HUES48 (cell line): ENCODE data around the gene AKR7A2.
"Not testable (repeated sequence)": the region's sequence is repeated elsewhere in the genome, so short reads cannot be mapped to it uniquely, and the experiment has no call there.

Experiments
- H3K27ac ChIP-seq: one replicate; pipeline ENCODE4 v1.7.0; 2013; ENCODE audit warnings: low read depth, low read length, inconsistent platforms
- H3K27me3 ChIP-seq: 2 replicates; pipeline ENCODE4 v1.6.1; 2013; ENCODE audit warnings: mild to moderate bottlenecking, low read length; ENCODE audit not compliant: control insufficient read depth, insufficient read depth
- H3K36me3 ChIP-seq: 2 replicates; pipeline ENCODE4 v1.6.1; 2013; ENCODE audit warnings: low read length; ENCODE audit not compliant: control insufficient read depth, insufficient read depth
- H3K4me1 ChIP-seq: 2 replicates; pipeline ENCODE4 v1.6.1; 2013; ENCODE audit warnings: mild to moderate bottlenecking, low read length; ENCODE audit not compliant: control insufficient read depth, insufficient read depth
- H3K4me3 ChIP-seq: 2 replicates; pipeline ENCODE4 v1.5.1; 2013; ENCODE audit warnings: mild to moderate bottlenecking, low read depth, low read length
- H3K9ac ChIP-seq: 2 replicates; pipeline ENCODE4 v1.6.1; 2013; ENCODE audit warnings: mild to moderate bottlenecking, low read depth, low read length, moderate library complexity
- H3K9me3 ChIP-seq: 2 replicates; pipeline ENCODE4 v1.6.1; 2013; ENCODE audit warnings: low read length; ENCODE audit not compliant: control insufficient read depth, insufficient read depth

AKR7A2 gene

GRCh38 chr1:19294638-19295037 lies 17.3 kb downstream of the AKR7A2 start:
- no peak overlapping the region for H3K27ac ChIP-seq
- H3K9me3 ChIP-seq = peaks cover 31% of the 10 kb centered on the region
- H3K36me3 ChIP-seq = no peaks in the 10 kb centered on the region
- H3K4me3 ChIP-seq = no peak overlapping the region
- peaks cover 8% of the 10 kb centered on the region for H3K27me3 ChIP-seq
- H3K4me1 ChIP-seq = no peaks in the 10 kb centered on the region
- H3K9ac ChIP-seq = no peak overlapping the region

GRCh38 chr1:19289244-19289643 lies 22.7 kb downstream of the AKR7A2 start:
- Histone ChIP-seq H3K27me3 (peaks cover 26% of the 10 kb centered on the region), H3K4me3 (peak overlapping the region; percentile 62), H3K27ac (no peak overlapping the region), H3K4me1 (no peaks in the 10 kb centered on the region), H3K9me3 (peaks cover 17% of the 10 kb centered on the region), H3K36me3 (no peaks in the 10 kb centered on the region), H3K9ac (no peak overlapping the region)

DNA sequence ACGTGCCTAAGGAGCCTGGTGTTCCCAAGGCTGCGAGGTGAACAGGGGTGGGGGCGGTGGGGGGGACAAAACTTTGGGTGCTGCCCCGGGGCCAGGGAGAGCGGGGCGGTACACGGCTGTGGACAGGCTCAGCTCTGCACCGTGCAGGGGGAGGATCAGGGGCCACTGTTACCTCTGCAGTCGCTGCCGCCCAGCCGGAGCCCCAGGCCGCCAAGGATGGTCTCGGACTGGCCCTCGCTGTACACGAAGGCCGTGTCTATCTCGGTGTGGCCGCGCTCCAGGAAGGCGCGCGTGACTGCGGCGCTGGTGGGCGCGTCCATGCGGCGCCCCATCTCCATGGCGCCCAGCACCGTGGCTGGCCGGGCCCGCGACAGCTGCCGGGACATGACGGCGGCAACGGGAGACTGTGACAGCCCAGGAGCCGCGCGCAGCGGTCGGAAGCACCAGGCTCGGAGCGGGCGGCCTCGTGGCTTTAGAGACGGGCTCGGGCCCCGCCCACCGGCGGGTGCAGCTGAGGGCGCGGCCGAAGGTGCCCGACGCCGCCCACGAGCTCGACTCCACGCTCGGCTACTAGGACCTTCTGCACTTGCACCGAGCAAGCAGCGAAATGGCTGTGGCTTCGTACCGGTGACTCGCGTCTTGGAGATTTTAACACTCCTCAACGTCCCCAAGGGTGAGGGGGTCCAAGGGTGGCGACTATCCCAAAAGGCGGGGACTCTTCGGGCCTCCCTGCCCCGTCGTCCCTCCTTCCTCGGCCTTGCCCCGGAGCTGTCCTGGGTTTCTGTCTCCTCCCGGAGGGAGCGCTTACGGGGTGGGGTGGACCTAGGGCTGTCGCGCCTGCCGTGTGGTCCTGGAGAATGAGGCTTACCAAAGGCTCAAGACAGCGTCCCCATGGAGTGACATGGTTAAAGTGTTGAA lies 23.4 kb downstream of the AKR7A2 start, which contains the start of gene AKR7A3:
Gene AKR7A3 (minus strand): TSS at position 447 of the 918 bp plus-strand sequence. CDS start 61 bp downstream, at position 386.
- H3K36me3 ChIP-seq, H3K27ac ChIP-seq, H3K4me1 ChIP-seq, H3K9ac ChIP-seq: not testable (repeated sequence)
- Histone ChIP-seq H3K4me3 (peak within 1 kb of the TSS; percentile 62), H3K27me3 (peaks cover 26% of the 10 kb centered on the region), H3K9me3 (peaks cover 12% of the 10 kb centered on the region)

DNA sequence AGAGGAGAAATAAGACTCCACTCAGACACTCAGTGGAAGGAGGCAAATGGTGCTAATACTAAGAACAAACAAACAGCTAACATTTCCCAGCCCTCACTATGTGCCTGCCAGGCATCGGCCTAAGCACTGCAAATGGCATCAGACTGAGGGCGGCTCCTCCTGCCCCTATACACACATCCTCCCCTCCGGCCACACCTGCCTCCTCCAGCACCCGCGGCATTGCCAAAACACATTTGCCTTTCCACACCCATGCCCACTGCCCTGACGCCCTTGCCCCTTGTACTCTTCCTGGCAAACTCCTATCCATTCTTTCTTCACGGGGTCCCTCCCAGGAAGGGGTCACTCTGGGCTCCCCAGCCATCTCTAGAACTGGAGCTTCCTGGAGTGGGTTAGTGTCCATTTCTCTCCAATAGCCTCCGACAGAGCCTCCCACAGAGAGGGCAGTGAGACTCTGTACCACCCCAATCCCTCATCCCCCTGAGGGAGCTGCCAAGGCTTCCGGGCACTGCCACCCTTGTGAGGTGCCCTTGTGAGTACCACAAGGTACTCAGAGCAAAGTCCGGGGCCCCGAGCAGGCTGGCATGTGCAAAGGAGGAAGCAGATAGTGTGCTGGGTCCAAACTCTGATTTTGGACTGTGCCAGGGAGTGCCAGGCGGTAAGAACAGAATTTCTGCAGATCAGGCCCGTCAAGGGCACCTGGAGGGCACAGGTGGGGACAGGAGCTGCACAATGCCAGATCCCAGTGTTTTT lies 24.3 kb downstream of the AKR7A2 start:
- Histone ChIP-seq H3K9ac (no peak overlapping the region), H3K9me3 (0 out of 2 replicates have a peak, but pooled peaks cover 6% of the 10 kb centered on the region), H3K27me3 (peaks cover 26% of the 10 kb centered on the region), H3K27ac (no peak overlapping the region), H3K4me3 (no peak overlapping the region), H3K36me3 (no peaks in the 10 kb centered on the region), H3K4me1 (no peaks in the 10 kb centered on the region)

- H3K9me3 ChIP-seq, H3K27ac ChIP-seq, H3K4me3 ChIP-seq, H3K4me1 ChIP-seq, H3K9ac ChIP-seq, H3K36me3 ChIP-seq: not testable (repeated sequence)
- peaks cover 26% of the 10 kb centered on the region for H3K27me3 ChIP-seq
Measured at GRCh38 chr1:19285807-19286206, 26.1 kb downstream of the AKR7A2 start.

DNA sequence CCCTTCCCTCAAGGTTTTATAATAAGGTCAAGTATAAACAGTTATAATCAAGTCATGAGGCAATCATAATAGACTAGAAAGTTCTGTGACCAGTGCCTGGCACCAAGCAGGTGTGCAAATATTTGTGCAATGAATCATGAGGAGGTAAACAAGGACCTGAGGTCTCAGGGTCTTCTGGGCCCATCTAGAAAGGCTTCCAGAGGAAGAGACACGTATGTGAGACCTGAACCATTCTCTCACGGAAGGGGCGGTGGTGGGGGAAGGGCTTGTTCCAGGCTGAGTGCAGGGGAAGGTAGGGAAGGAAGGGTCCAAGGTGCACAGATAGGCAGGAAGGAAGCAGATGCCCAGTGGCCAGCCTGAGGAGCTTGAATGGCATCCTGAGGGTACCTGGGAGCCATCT lies 26.6 kb downstream of the AKR7A2 start:
- not testable (repeated sequence) for H3K4me1 ChIP-seq, H3K9ac ChIP-seq, H3K36me3 ChIP-seq, H3K27ac ChIP-seq, H3K9me3 ChIP-seq, H3K4me3 ChIP-seq
- peaks cover 26% of the 10 kb centered on the region for H3K27me3 ChIP-seq

DNA sequence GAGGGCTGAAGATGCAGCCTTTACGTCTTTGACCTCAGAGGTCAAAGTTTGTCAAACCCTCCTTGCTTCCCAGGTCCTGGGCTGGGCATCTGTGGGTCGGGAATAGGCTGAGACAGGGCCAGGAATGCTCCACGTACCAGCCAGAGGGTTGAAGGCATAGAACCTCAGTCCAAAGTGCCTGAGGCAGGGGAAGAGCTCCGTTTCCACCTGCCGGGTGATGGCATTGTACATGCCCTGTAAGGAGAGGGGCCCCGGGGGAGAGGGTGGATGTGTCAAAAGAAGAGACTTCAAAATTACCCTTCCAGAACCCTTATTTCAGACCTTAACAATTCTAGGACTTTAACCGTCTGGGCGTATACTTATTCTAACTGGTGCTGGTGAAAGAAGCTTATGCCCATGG lies 27.1 kb downstream of the AKR7A2 start:
- Histone ChIP-seq H3K27me3 (peaks cover 21% of the 10 kb centered on the region), H3K4me3 (no peak overlapping the region), H3K4me1 (no peaks in the 10 kb centered on the region), H3K9ac (no peak overlapping the region), H3K27ac (no peak overlapping the region), H3K36me3 (no peaks in the 10 kb centered on the region), H3K9me3 (no peaks in the 10 kb centered on the region)

DNA sequence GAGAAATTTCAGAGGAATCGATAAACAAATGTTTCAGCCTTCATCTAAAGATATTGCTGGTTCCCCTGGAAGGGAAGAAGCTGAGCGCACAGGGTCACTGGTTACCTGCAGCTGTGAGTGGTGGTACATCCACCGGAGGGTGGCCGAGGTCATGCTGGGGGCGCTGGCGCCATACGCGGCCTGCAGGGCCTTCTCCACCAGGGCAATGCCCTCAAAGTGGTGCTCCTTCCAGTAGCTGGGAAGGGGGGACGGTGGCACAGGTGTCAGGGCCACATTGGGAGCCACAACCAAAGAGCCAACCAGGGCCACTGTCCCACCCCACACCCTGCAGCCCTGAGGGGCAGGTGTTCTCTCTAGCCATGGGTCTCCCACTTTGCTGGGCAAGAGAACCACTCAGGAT lies 28.1 kb downstream of the AKR7A2 start:
- no peak overlapping the region for H3K4me3 ChIP-seq
- H3K4me1 ChIP-seq = no peaks in the 10 kb centered on the region
- no peaks in the 10 kb centered on the region for H3K36me3 ChIP-seq
- no peak overlapping the region for H3K9ac ChIP-seq
- H3K9me3 ChIP-seq = no peaks in the 10 kb centered on the region
- peaks cover 11% of the 10 kb centered on the region for H3K27me3 ChIP-seq
- no peak overlapping the region for H3K27ac ChIP-seq

- peak overlapping the region; percentile 9; the same call in 1 of the 2 replicates for H3K4me3 ChIP-seq
- H3K36me3 ChIP-seq = no peaks in the 10 kb centered on the region
- H3K27me3 ChIP-seq = peaks cover 23% of the 10 kb centered on the region
- H3K4me1 ChIP-seq = no peaks in the 10 kb centered on the region
- H3K9ac ChIP-seq = no peak overlapping the region
- H3K9me3 ChIP-seq = no peaks in the 10 kb centered on the region
- H3K27ac ChIP-seq = no peak overlapping the region
Measured at GRCh38 chr1:19274636-19275035, 37.3 kb downstream of the AKR7A2 start.

- Histone ChIP-seq H3K27me3 (peaks cover 23% of the 10 kb centered on the region), H3K4me3 (peak overlapping the region; percentile 9; the same call in 1 of the 2 replicates)
- H3K9ac ChIP-seq, H3K36me3 ChIP-seq, H3K27ac ChIP-seq, H3K9me3 ChIP-seq, H3K4me1 ChIP-seq: not testable (repeated sequence)
Measured at GRCh38 chr1:19273844-19274531, 38.0 kb downstream of the AKR7A2 start.
